SK-N-MC (cell line): ENCODE measurements around the gene SCGB1A1.

Experiments used
- DNase-seq: peaks from one replicate; pipeline ENCODE4 v3.0.0-alpha.2; 2011; ENCODE audit warnings: low read depth, low spot score
- H3K27ac ChIP-seq: fragments of 200-600 bp; sonication (generic); 2 replicates; pipeline ENCODE4 v1.5.1; 2016; ENCODE audit warnings: mixed run types
- H3K36me3 ChIP-seq: fragments of 200-600 bp; sonication (generic); 2 replicates; pipeline ENCODE4 v1.6.1; 2017; ENCODE audit warnings: antibody characterized with exemption, low read length, mixed read lengths; ENCODE audit not compliant: insufficient read depth
- H3K4me3 ChIP-seq: fragments of 200-600 bp; sonication (generic); 2 replicates; pipeline ENCODE4 v1.5.1; 2016
- H3K9ac ChIP-seq: fragments of 200-600 bp; sonication (generic); 2 replicates; pipeline ENCODE4 v1.8.0; 2017; ENCODE audit warnings: mixed run types, mixed read lengths; ENCODE audit not compliant: insufficient read length
- H3K9me3 ChIP-seq: fragments of 200-600 bp; sonication (generic); 2 replicates; pipeline ENCODE4 v1.6.1; 2017; ENCODE audit warnings: low read depth, mild to moderate bottlenecking, antibody characterized with exemption, low read length, moderate library complexity, mixed read lengths
- EZH2 ChIP-seq: fragments of 200-600 bp; sonication (generic); IDR thresholded peaks from one replicate; pipeline ENCODE4 v1.6.1; 2017; ENCODE audit warnings: antibody characterized with exemption
- FOXP2 ChIP-seq: optimal IDR thresholded peaks from 2 replicates; pipeline ENCODE3; 2011; ENCODE audit warnings: mild to moderate bottlenecking, moderate library complexity; ENCODE audit not compliant: insufficient read depth; ENCODE audit errors: extremely low read length, control extremely low read depth
- POLR2AphosphoS5 ChIP-seq: IDR thresholded peaks from 2 replicates; pipeline ENCODE4 v1.6.1; 2012; ENCODE audit warnings: mild to moderate bottlenecking, low read depth, low read length, borderline replicate concordance

Gene SCGB1A1

GRCh38 chr11:62402226-62402959 lies 16.4 kb upstream of the SCGB1A1 start:
- no peak for DNase-seq

GRCh38 chr11:62402960-62403730 lies 15.7 kb upstream of the SCGB1A1 start:
- DNase-seq = no peak
- no peak overlapping the region for H3K9ac ChIP-seq
- H3K36me3 ChIP-seq = no peaks in the 10 kb centered on the region
- no peak overlapping the region for H3K27ac ChIP-seq
- H3K9me3 ChIP-seq = no peaks in the 10 kb centered on the region
- TF ChIP-seq POLR2AphosphoS5 (no peak), EZH2 (no peak), FOXP2 (no peak)
- no peak overlapping the region for H3K4me3 ChIP-seq

More at GRCh38 chr11:62402226-62402959, 16.4 kb upstream of the SCGB1A1 start:
- no peaks in the 10 kb centered on the region for H3K36me3 ChIP-seq
- H3K9me3 ChIP-seq = no peaks in the 10 kb centered on the region
- no peak overlapping the region for H3K4me3 ChIP-seq
- H3K27ac ChIP-seq = no peak overlapping the region
- H3K9ac ChIP-seq = no peak overlapping the region
- no peak for TF ChIP-seq POLR2AphosphoS5
- TF ChIP-seq EZH2 = no peak
- TF ChIP-seq FOXP2 = no peak

GRCh38 chr11:62404435-62404834 lies 14.4 kb upstream of the SCGB1A1 start:
- no peaks in the 10 kb centered on the region for H3K36me3 ChIP-seq
- no peak for DNase-seq
- no peak overlapping the region for H3K9ac ChIP-seq
- TF ChIP-seq FOXP2 = no peak
- TF ChIP-seq POLR2AphosphoS5 = no peak
- TF ChIP-seq EZH2 = no peak
- H3K4me3 ChIP-seq = no peak overlapping the region
- no peak overlapping the region for H3K27ac ChIP-seq
- no peaks in the 10 kb centered on the region for H3K9me3 ChIP-seq

GRCh38 chr11:62404901-62405300 lies 13.9 kb upstream of the SCGB1A1 start:
- no peak overlapping the region for H3K9ac ChIP-seq
- H3K36me3 ChIP-seq = no peaks in the 10 kb centered on the region
- no peak for DNase-seq
- H3K27ac ChIP-seq = no peak overlapping the region
- no peak overlapping the region for H3K4me3 ChIP-seq
- no peaks in the 10 kb centered on the region for H3K9me3 ChIP-seq
- TF ChIP-seq EZH2 (no peak), FOXP2 (no peak), POLR2AphosphoS5 (no peak)

- H3K4me3 ChIP-seq = no peak overlapping the region
- H3K9ac ChIP-seq = no peak overlapping the region
- no peaks in the 10 kb centered on the region for H3K9me3 ChIP-seq
- no peak overlapping the region for H3K27ac ChIP-seq
- no peak for TF ChIP-seq POLR2AphosphoS5
- TF ChIP-seq EZH2 = no peak
- TF ChIP-seq FOXP2 = no peak
- no peak for DNase-seq
- H3K36me3 ChIP-seq = no peaks in the 10 kb centered on the region
Measured at GRCh38 chr11:62406034-62406433, 12.8 kb upstream of the SCGB1A1 start.

GRCh38 chr11:62409831-62410230 lies 9.0 kb upstream of the SCGB1A1 start:
- H3K36me3 ChIP-seq = no peaks in the 10 kb centered on the region
- no peak for DNase-seq

GRCh38 chr11:62410972-62411371 lies 7.9 kb upstream of the SCGB1A1 start:
- Histone ChIP-seq H3K4me3 (no peak overlapping the region), H3K9me3 (no peaks in the 10 kb centered on the region), H3K36me3 (no peaks in the 10 kb centered on the region), H3K9ac (no peak overlapping the region), H3K27ac (no peak overlapping the region)
- no peak for TF ChIP-seq POLR2AphosphoS5
- TF ChIP-seq EZH2 = no peak
- no peak for TF ChIP-seq FOXP2
- DNase-seq = no peak

More at GRCh38 chr11:62409831-62410230, 9.0 kb upstream of the SCGB1A1 start:
- H3K27ac ChIP-seq = no peak overlapping the region
- H3K4me3 ChIP-seq = no peak overlapping the region
- no peaks in the 10 kb centered on the region for H3K9me3 ChIP-seq
- TF ChIP-seq POLR2AphosphoS5 = no peak
- no peak for TF ChIP-seq FOXP2
- TF ChIP-seq EZH2 = no peak
- no peak overlapping the region for H3K9ac ChIP-seq

- no peaks in the 10 kb centered on the region for H3K9me3 ChIP-seq
- TF ChIP-seq POLR2AphosphoS5 (no peak), FOXP2 (no peak), EZH2 (no peak)
- no peak overlapping the region for H3K9ac ChIP-seq
- DNase-seq = no peak
- H3K36me3 ChIP-seq = no peaks in the 10 kb centered on the region
- no peak overlapping the region for H3K27ac ChIP-seq
- no peak overlapping the region for H3K4me3 ChIP-seq
Measured at GRCh38 chr11:62411524-62411923, 7.3 kb upstream of the SCGB1A1 start.
